GM21717 (cell line): ENCODE results near the gene IDS.
"Not testable (repeated sequence)": the region's sequence is repeated elsewhere in the genome, so short reads cannot be mapped to it uniquely, and the experiment has no call there.

ENCODE experiments used
- ATAC-seq: cut with Tn5 transposase; IDR thresholded peaks from one replicate; pipeline ENCODE4 v1.9.1; 2021; ENCODE audit warnings: mild to moderate bottlenecking, moderate library complexity; ENCODE audit not compliant: unreplicated experiment

The IDS gene

GRCh38 chrX:149502923-149503322 lies 2.2 kb downstream of the IDS start:
- not testable (repeated sequence) for ATAC-seq

GRCh38 chrX:149499766-149500165 lies 5.3 kb downstream of the IDS start:
- ATAC-seq, result no peak

GRCh38 chrX:149498767-149499166 lies 6.3 kb downstream of the IDS start:
- ATAC-seq, result no peak

- no peak for ATAC-seq
Measured at GRCh38 chrX:149497626-149498025, 7.5 kb downstream of the IDS start.

- no peak for ATAC-seq
Measured at GRCh38 chrX:149497054-149497453, 8.1 kb downstream of the IDS start.

GRCh38 chrX:149495573-149496071 lies 9.5 kb downstream of the IDS start:
- no peak for ATAC-seq

- ATAC-seq, result no peak
Measured at GRCh38 chrX:149494844-149495565, 10.1 kb downstream of the IDS start.

- ATAC-seq, result no peak
Measured at GRCh38 chrX:149493567-149494562, 11.2 kb downstream of the IDS start.

GRCh38 chrX:149491812-149492211 lies 13.3 kb downstream of the IDS start:
- no peak for ATAC-seq

- no peak for ATAC-seq
Measured at GRCh38 chrX:149490100-149490499, 15.0 kb downstream of the IDS start.

GRCh38 chrX:149488411-149489052 lies 16.6 kb downstream of the IDS start:
- ATAC-seq, result not testable (repeated sequence)

- ATAC-seq, result not testable (repeated sequence)
Measured at GRCh38 chrX:149488008-149488407, 17.1 kb downstream of the IDS start.

- peak; percentile 54 for ATAC-seq
Measured at GRCh38 chrX:149487292-149487691, 17.8 kb downstream of the IDS start.

GRCh38 chrX:149476513-149476912 lies 28.6 kb downstream of the IDS start:
- ATAC-seq, result no peak

- ATAC-seq, result no peak
Measured at GRCh38 chrX:149473966-149474365, 31.1 kb downstream of the IDS start.

GRCh38 chrX:149473092-149473491 lies 32.0 kb downstream of the IDS start:
- no peak for ATAC-seq

- no peak for ATAC-seq
Measured at GRCh38 chrX:149472625-149473024, 32.5 kb downstream of the IDS start.

- no peak for ATAC-seq
Measured at GRCh38 chrX:149471397-149471796, 33.7 kb downstream of the IDS start.

- peak; percentile 79 for ATAC-seq
Measured at GRCh38 chrX:149470955-149471354, 34.2 kb downstream of the IDS start.

- no peak for ATAC-seq
Measured at GRCh38 chrX:149469406-149469805, 35.7 kb downstream of the IDS start.

- ATAC-seq, result no peak
Measured at GRCh38 chrX:149467920-149468319, 37.2 kb downstream of the IDS start.
